Activated T-helper 9 cell treated with anti-CD3 and anti-CD28 coated beads, Interleukin-2, amount 50 U/mL, for 16 hours (primary cell): ENCODE measurements around the gene ZNF610.

Experiments used
- DNase-seq: peaks from one replicate; pipeline ENCODE4 v3.0.0-alpha.2; 2020; ENCODE audit warnings: low read depth

Gene ZNF610

DNA sequence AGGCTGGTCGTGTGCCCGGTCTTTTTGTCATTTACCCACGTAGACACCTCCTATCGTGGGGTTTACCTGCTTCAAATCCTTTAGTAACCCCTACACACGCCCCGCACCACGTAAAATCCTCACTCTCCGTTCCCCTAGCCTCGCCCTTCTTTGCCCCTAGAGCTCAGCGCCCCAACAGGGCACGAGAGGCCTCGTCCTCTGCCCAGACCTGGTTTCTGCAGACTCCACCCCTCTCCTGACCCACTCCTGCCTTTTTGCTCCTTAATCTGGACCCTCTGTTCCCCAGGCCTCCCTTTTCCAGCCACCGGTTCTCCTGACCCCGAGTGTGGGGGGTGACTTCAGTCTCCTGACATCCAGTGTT lies 62.0 kb downstream of the ZNF610 start:
- DNase-seq = peak; percentile 0

DNA sequence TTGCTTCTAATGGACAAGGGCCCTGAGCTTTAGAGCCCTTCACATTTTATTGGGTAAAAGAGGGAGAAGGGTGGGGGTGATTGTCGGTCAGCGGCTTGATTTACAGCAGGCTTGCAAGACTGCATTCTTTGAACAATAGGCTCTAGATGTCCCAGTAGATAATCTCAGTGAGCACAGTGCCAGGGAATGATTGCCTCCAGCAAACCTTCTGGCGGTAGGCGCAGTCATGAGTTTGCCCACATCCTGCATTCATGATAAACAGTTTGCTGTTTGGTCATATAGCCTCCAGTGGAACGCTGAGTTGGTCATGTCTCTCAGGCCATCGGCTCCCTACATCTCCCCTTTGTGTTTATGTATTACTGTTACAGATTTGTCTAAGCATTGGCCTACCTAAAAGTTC lies 74.2 kb downstream of the ZNF610 start:
- no peak for DNase-seq

DNA sequence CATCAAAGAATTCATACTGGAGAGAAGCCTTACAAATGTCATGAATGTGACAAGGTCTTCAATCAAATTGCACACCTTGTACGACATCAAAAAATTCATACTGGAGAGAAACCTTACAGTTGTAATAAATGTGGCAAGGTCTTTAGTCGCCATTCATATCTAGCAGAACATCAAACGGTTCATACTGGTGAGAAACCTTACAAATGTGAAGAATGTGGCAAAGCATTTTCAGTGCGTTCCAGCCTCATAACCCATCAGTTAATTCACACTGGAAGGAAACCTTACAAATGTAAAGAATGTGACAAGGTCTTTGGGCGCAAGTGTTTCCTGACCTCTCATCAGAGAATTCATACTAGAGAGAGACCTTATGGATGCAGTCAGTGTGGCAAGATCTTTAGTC lies 79.7 kb downstream of the ZNF610 start:
- DNase-seq = no peak
